DMS153 treated with DMSO at 0.1 percent for 48 hours (cell line): ENCODE measurements around the gene EXOC4.

Source experiments
- DNase-seq: peaks from one replicate; lab custom pipeline; 2025; ENCODE audit not compliant: unreplicated experiment; lab: John Stamatoyannopoulos, UW

EXOC4 gene

DNA sequence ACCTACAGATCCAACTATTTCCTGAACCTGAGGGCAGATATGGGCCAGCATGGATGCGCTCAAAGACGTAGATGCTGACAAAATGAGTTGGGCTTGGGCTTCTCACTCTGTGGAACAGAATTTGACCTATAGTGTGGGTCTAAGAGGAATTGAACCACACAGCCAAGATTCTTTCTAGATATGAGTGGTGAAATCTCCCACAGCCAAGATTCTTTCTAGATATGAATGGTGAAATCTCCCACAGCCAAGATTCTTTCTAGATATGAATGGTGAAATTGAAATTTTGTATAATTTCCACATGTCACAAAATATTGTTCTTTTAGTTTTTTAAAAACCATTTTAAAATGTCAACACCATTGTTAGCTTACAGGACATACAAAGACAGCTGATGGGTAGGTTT, 658.8 kb downstream of the EXOC4 start:
- DNase-seq: no peak

DNA sequence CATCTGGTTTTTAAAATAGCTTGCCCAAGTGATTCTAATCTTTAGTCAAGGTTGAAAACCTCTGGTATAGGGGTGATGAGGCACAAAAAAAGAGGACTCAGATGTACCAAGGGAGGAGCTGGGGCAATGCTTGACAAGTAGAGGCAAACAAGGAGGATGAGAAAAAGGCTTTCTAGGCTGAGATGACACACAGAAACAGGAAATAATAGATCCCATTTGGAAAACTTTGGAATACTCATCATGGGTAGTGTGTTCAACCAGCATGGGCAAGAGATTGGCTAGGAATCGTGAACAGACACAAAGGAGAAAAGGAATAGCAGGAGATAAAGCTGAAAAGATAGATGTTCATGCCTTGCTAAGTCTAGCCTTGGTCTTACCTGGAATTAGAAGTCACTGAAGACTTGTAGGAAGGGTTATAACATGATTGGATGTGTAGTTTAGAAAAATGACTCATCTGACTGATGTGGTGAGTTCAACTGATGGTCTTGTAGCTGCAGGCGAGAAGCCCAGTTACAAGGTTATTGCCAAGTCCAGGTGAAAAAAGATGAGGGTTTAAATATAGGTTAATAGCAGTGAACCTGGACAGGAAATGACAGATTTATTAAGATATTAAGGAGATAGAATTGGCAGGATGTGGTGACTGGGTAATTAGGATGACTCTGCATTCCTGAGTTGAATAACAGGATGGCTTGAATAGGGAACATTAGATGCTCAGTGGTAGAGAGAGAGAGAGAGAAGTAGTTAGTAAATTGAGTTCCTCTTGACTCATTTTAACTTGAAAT, 660.2 kb downstream of the EXOC4 start:
- no peak for DNase-seq

DNA sequence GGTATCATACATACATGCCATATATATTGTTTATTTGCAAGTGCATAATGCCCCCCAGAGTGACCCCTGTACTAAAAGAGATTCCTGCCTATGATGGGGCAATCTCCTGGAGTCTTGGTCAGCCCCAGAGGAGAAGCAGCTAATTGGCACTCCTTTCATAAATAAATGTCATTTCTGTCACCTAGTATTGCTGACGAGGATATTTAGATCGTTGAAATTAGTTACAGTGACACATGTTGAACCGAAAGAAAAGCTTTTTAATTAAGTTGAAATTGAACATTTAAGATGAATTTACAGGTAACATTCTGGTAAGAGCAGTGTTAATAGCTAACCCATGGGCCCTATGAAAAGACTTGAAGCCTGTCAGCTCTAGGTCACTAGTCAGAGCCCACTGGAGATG, 663.7 kb downstream of the EXOC4 start:
- DNase-seq: no peak

DNA sequence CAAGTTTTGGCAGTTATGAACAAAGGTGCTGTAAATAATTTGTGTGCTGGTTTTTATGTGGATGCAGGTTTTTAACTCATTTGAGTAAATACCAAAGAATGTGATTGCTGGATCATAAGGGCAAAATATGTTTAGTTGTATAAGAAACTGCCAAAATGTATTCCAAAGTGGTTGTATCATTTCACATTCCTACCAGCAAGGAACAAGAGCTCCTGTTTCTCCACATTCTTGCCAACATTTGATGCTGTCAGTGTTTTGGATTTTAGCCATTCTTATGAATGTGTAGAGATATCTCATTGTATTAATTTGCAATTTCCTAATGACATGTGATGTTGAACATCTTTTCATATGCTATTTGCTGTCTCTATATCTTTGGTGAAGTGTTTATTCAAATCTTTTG, 666.9 kb downstream of the EXOC4 start:
- DNase-seq: no peak

DNA sequence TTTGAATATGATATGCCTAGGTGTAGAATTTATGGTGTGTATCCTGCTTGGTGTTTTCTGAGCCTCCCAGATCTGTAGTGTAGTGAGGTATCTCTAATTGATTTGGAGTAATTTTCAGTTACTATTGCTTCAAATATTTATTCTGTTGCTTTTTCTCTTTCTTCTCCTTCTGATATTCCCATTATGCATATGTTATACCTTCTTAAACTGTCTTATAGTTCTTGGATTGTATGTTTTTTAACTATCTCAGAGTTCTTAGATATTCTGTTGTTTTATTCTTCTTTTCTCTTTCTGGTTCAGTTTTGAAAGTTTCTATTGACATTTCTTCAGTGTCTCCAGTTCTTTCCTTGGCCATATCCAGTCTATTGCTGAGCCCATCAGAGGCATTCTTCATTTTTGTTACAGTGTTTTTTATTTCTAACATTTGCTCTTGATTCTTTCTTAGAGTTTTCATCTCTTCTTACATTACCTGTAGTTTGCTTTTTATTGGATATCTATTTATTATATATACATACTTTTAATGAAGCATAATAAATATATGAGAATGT, 668.8 kb downstream of the EXOC4 start:
- DNase-seq: no peak

DNA sequence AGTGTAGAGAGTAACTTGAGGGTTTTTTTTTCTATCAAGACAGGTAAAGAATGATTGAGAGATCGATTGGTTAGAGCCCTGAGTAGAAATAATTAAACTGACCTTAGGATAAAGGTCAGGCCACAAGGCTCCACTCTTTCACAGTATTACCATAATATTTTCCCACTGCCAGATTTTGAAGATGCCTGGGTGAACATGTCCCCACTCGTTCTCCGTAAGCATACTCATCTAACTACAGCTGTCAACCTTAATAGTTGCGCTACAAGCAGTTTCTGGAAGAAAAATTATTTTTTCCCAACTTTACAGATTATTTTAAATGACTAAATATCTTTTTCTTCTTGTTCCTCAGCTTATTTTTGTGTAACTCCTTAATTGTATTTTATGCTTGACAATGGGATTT, 671.1 kb downstream of the EXOC4 start:
- DNase-seq: no peak

DNA sequence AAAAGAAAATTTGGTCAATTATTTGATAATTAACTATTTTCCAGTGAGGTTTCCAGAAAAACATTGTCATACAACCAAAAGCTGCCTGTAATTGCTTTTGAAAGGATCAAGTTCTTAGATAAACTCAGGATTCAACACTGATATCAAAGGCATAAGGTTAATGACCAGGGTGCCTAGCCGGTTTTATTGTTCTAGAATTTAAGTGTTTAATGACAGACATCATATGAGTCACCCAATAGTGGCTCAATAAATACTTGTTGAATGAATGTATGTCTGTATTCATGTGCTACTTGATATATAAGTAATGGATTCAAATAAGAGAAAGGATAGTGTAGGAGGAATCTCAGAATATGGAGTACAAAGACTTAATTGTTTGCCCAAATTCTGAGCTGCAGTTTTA, 678.2 kb downstream of the EXOC4 start:
- peak; percentile 3 for DNase-seq

DNA sequence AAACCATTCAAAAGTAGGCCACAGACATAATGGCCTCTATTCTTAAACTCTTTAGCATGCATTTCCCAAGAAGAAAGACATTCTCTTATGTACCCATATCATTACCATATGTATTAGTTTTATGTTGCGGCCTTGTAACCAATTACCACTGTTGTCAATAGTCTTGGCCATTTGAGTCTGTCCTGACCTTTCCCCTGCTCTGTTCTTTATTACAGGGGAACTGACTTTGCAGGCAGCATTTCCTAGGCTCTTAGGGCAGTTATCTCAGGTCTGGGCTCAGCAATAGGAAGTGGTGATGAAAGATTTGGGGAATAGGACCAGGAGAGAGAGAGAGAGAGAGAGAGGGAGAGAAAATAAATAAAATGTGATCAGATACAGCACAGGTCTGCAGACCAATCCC, 679.7 kb downstream of the EXOC4 start:
- DNase-seq: no peak

DNA sequence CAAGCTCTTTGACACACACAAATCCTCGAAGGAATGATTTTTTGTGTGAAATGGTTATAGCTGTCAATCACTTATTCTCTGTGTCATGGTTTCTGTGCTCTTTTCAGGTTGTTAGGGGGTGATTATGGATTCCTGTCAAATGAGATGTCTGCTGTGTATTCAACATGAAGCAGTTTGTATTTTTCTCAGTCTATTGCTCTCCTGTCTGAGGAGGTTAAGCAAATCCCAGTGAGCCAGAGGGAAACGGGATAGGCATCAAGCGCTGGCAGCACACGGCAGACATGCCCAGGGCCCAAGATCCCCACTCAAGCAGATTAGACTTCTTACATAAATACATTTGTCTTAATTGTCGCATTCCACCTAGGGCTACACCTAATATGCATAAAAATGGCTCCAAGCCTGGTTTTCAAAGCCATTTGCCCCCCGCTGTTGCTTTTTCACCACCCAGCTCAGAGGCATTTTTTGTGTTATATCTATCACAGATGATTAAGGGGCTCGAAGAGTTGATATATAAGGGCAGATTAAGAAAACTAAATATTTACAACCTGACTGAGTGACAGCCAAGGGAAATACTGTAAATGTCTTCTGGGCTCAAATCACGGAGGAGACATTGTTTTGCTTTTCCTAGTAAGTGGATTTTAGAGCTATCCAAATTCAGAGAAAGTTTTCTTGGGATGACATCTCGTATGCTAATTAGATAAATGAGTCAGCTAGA, 681.5 kb downstream of the EXOC4 start:
- no peak for DNase-seq

DNA sequence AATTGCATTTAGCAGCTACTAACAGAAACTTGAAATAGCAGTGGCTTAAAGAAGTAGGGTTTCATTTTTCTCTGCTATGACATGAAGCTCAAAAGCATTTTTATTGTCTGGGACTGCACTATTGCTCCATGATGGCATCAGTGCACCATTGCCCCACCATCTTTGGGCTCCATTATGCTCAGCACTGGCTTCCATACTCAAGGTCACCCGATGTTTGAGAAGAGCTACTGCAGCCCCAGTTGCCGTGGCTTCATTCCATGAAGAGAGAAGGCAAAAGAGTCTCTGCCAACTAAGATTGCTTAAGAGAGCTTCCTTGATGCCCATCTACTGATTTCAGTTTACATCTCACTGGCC, 682.1 kb downstream of the EXOC4 start:
- DNase-seq: no peak

DNA sequence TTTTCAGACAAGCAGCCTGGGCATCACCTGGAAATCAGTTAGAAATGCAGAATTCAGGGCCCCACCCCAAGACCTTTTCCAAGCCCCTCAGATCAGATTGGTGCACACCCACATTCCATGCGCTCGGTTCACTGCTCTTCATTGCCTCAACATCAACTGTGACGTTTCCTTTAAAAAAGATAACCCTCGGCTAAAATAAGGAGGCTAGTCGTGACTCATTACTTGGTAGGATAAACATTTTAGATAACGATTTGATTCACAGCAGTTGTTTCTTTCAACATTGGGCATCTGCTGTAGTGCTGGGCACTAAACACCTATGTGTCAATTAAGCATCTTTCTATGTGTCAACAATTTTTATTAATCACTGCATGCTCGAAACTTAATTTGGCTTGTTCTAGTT, 683.2 kb downstream of the EXOC4 start:
- no peak for DNase-seq

DNA sequence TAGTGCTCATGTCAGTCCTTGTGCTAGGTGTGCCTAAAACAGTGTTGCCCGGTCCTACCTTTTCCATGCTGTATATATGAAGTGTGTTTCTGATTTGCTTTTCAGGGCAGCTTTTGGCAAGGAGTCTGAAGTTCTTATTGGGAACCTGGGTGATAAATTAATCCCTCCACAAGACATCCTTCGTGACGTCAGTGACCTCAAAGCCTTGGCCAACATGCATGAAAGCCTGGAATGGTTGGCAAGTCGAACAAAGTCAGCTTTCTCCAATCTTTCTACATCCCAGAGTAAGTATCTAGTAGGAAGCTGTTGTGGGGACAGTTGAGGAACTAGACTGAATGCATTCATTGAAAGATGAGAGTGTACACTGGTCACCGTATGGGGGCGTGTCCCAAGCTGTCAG, 684.9 kb downstream of the EXOC4 start:
- no peak for DNase-seq

DNA sequence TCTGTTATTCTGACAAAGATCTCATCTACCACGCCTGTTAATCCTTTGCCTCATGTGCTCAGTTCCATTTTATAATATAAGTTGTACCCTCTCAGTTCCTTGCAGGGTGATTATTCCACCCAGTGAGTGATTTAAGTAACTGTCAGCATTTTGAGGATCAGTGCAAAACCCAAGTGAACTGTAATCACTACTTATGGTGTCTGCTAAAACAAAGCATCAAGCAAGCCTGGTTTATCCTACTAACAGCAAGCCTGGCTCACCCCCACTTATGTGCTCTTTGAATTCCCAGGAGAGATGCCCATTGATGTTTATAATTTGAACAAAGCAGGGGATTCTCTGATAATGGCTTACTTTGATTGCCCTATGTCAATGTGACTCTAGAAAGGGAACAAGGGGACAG, 687.5 kb downstream of the EXOC4 start:
- DNase-seq: no peak

DNA sequence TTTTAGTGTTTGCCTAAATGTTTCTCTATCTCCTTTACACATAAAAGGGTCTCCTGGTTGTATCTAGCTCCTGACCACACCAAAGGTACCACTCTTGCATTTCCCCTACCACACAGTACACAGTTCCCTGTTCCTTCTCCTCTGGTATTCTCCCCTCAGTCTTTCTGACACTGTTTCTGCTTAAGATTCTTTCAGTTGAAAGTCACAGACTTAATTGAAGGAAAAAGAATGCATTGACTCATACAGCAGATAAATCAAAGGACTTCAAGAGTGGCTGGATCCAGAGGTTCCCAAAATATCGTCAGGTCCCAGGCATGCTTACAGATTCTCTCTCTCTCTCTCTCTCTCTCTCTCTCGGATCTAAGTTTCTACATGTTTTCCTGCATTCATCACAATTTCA, 688.6 kb downstream of the EXOC4 start:
- DNase-seq: no peak

DNA sequence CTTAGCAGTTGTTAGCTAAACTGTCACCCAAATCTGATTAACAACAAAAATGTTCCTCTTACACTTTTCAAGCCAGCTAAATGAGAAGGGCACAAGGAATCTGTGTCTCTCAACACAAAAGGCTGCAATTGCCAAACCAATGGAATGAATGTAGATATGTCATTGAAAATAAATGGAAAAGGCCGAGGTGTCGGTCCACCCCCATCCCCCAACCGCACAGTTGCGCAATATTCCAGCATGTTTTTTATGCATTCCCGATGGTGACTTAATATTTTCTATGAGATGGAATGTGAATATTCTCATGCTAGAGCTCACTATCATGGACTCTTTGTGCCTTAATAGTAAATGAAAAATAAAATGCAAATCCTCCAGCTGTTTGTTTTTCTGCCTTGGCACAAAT, 692.6 kb downstream of the EXOC4 start:
- DNase-seq: no peak

DNA sequence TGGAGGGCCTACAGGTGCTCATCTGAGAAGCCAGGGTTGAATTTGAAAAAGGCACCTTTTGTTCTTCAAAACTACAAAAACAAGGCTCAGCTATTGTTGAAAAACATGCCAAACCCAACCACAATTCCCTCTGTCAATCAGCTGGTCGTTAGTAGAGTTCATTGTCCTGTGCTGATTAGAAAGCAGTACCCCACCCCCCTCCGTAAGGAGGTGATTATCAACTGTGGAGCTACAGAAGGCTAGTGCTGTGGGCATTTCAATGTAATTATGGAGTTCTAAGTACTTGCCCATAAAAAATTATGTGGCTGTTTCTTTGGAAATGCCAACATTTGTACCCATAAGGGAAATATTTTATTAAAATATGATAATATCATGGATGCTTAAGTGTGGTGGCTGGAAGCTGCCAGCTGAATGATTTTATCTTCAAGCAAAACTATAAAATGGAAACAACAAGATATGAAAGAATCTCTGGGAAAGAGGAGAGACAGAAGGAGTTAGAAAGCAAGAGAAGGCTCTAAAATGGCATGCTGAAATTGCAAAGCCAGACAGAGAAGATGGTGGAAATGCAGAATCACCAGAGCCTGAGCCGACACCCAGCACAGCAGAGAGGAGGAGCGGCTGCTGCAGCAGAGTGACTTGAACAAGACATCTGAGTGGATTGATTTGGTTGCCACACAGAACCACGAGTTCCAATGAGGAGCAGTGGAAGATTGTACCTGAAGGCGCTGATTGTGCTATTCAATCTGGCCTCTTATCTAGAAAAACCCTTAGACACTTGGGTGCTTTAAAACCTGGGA, 694.8 kb downstream of the EXOC4 start:
- no peak for DNase-seq

DNA sequence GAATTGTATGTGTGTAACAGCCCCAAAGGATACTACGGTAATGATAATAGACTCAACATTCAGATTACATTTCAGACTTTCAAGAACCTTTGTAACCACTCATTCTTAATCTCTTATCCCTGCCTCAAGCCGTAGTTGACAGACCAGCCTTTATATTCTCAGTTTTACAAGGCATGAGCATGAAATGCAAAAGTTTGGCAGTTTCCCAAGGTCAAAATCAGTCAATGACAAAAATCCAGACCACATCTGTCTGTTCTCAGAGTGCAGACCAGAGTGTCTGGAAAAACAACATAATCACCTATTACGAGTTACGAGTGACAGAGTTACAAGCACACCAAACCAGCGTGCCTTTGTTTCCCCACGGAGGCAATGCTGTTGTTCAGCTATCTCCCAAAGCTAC, 695.7 kb downstream of the EXOC4 start:
- DNase-seq: no peak

DNA sequence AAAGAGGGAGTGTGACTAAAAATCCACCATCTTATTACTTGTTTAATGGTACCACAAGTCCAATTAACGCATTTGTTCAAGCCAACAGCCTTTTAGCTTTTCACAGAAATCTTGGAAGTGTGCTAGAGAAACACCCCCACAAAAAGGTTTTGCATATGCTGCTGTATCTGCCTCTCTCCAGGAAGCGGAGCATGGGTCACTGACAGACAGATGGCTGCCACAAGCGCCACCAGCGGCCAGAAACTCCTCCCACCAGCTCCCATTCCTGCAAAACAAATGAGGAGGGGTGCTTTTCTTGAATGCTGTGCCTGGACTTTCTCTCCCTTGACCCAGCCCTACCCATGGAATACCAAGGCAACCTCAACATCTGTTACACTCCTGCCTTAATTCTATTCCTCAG, 698.0 kb downstream of the EXOC4 start:
- no peak for DNase-seq

DNA sequence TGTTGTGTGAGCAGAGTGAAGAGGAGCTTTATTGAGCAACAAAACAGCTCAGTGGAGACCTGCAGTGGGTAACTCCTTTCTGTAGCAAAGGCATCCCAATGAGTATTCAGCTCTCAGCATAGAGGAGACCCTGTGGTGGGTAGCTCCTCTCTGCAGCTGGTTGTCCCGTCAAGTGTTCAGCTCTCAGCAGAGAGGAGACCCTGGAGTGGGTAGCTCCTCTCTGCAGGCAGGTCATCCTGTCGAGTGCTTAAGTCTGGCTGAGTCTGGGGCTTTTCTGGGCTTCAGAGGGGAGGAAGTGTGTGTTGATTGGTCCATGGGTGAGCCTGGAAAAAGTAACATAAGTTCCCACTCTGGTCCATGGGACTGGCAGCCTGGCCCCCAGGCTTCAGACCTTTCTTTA, 702.3 kb downstream of the EXOC4 start:
- DNase-seq: no peak

DNA sequence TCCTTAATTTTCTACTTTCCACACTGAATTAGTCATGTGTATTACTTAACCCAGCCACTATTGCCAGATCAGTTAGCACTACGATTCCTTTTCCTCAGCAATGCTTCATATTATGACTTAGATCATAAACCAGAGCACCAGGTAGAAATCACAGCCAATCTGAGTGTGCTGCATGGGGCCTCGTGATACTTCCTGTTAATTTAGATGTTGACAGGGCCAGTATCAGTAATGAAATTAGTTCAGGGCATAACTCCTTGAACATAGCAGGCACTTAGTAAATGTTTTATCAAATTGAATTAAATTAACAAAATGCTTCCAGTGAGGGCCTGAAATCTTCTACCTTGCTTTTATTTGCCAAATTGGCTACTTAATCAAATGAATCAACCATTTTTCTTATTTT, 705.0 kb downstream of the EXOC4 start:
- no peak for DNase-seq

DNA sequence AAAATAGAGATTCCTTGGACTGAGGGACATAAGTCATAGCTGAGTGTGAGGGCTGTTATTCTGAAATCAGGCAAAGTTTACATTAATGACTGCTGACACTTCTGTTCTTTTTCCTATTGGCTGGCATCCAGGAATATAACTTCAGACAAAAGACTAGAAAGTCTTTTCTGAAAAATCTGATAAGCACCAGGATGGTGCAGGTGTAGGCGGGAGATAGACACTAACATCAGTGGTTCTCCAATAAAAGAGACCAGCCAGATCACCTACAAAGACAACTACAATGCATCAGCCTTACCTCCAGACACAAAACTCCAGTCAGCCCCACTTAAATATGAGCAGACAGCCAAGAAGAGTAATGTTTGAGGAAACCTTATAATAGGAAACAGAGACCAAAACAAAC, 705.9 kb downstream of the EXOC4 start:
- DNase-seq: no peak

DNA sequence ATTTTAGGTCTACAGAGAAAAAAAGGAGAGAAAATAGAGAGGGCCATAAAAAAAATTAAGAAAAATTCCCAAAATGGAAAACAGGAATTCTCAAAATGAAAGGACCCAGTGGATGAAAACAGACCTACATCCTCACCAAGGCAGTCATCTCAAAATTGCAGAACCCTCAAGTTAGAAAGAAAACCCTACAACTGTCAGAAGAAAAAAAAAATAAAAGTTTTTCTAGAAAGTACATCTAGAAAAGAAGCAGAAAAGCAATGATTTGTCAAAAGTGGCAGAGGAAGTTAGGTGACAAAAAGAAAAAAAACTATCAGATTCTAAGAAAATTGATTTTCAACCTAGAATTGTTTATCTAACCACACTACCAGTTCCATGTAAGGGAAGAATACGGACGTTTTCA, 706.6 kb downstream of the EXOC4 start:
- no peak for DNase-seq
